OCI-LY1 (cell line): ENCODE data around the gene SOBP.

Experiments used
- H2AFZ ChIP-seq: fragments of 200-600 bp; sonication (generic), shearing (Covaris generic); 2 replicates; pipeline ENCODE4 v1.6.0; 2014; ENCODE audit warnings: antibody characterized with exemption, mild to moderate bottlenecking, low read length
- H3F3A ChIP-seq: fragments of 200-600 bp; sonication (generic), shearing (Covaris generic); 2 replicates; pipeline ENCODE4 v1.6.0; 2014; ENCODE audit warnings: mild to moderate bottlenecking, antibody characterized with exemption, low read length, moderate library complexity; ENCODE audit not compliant: insufficient read depth
- H3K27ac ChIP-seq: fragments of 200-600 bp; sonication (generic); 2 replicates; pipeline ENCODE4 v1.5.1; 2014; ENCODE audit warnings: low read length, mixed run types, mild to moderate bottlenecking, low read depth; ENCODE audit not compliant: poor library complexity, severe bottlenecking
- H3K27me3 ChIP-seq: fragments of 200-600 bp; sonication (generic); 2 replicates; pipeline ENCODE4 v1.6.0; 2014; ENCODE audit warnings: antibody characterized with exemption, mild to moderate bottlenecking, low read length, moderate library complexity; ENCODE audit not compliant: insufficient read depth
- H3K36me3 ChIP-seq: fragments of 200-600 bp; sonication (generic); 2 replicates; pipeline ENCODE4 v1.6.1; 2014; ENCODE audit warnings: mild to moderate bottlenecking, antibody characterized with exemption, low read length, moderate library complexity, mixed read lengths; ENCODE audit not compliant: insufficient read depth
- H3K4me1 ChIP-seq: fragments of 200-600 bp; sonication (generic); 2 replicates; pipeline ENCODE4 v1.5.1; 2014; ENCODE audit warnings: mild to moderate bottlenecking, low read length, moderate library complexity; ENCODE audit not compliant: insufficient read depth, severe bottlenecking
- H3K4me2 ChIP-seq: fragments of 200-600 bp; sonication (generic), shearing (Covaris generic); 2 replicates; pipeline ENCODE4 v1.6.1; 2014; ENCODE audit warnings: low read length
- H3K4me3 ChIP-seq: fragments of 200-600 bp; sonication (generic); 2 replicates; pipeline ENCODE4 v1.5.1; 2014; ENCODE audit warnings: low read length, low read depth, mild to moderate bottlenecking, mixed read lengths; ENCODE audit not compliant: poor library complexity, severe bottlenecking
- H3K79me2 ChIP-seq: fragments of 200-600 bp; shearing (Covaris generic); 2 replicates; pipeline ENCODE4 v1.6.1; 2016; ENCODE audit warnings: mixed run types, low read length, mixed read lengths; ENCODE audit not compliant: insufficient read depth
- H3K9ac ChIP-seq: fragments of 200-600 bp; sonication (generic), shearing (Covaris generic); 2 replicates; pipeline ENCODE4 v1.6.1; 2014; ENCODE audit warnings: mild to moderate bottlenecking, low read length, mixed read lengths
- H3K9me2 ChIP-seq: fragments of 200-600 bp; sonication (generic), shearing (Covaris generic); 2 replicates; pipeline ENCODE4 v1.6.1; 2014; ENCODE audit warnings: low read depth, mild to moderate bottlenecking, low read length, mixed read lengths
- H3K9me3 ChIP-seq: fragments of 200-600 bp; shearing (Covaris generic); 2 replicates; pipeline ENCODE4 v1.6.1; 2014; ENCODE audit warnings: low read length, mixed read lengths
- H4K20me1 ChIP-seq: fragments of 200-600 bp; sonication (generic), shearing (Covaris generic); 2 replicates; pipeline ENCODE4 v1.6.0; 2016; ENCODE audit warnings: mild to moderate bottlenecking, low read length; ENCODE audit not compliant: insufficient read depth
- EZH2 ChIP-seq: fragments of 200-600 bp; sonication (generic), shearing (Covaris generic); IDR thresholded peaks from 2 replicates; pipeline ENCODE4 v1.8.0; 2017; ENCODE audit warnings: borderline replicate concordance, mixed run types, mild to moderate bottlenecking, antibody characterized with exemption, low read length, moderate library complexity, mixed read lengths
- TF ChIP-seq, protein P1 (sequence below): fragments of 200-600 bp; sonication (generic), shearing (Covaris generic); IDR thresholded peaks from 2 replicates; pipeline ENCODE4 v1.5.1; 2017; ENCODE audit warnings: mild to moderate bottlenecking, antibody characterized with exemption, low read length, moderate library complexity, mixed read lengths

Gene SOBP

DNA sequence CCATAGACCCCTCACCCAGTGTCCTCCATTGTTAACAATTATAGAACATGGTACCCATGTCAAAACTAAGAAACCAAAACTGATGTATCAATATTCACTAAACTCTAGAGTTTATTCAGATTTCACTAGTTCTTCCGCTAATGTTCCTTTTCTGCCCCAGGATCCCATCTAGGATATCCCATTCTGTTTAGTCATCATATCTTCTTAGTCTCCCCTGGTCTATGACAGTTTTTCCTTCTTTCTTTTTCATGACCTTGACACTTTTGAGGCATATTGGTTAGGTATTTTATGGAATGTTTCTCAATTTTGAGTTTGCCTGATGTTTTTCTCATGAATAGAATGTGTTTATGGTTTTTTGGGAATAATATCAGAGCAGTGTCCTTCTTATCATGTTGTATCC is 187.5 kb downstream of the SOBP start:
- Histone ChIP-seq H3K9me3 (no peaks in the 10 kb centered on the region), H3K9ac (no peak overlapping the region), H3K9me2 (no peaks in the 10 kb centered on the region)

DNA sequence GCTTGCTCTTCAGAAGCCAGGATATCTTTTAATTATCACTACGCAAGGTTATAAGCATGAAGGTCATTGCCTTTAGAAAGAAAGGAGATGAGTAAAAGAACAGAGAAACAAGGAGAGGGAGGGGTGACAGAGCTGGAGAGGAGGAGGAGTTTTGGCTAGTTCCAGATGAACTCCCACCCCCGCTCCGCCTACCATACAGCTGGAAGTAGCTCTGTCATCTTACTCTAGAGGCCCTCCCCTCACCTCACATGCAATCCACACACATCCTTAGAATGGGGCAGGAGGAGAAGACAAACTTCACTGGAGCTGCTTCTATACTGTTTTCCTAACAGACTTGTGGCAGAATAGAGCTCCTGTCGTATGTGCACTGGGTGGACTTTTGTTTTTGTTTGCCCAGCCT is 189.5 kb downstream of the SOBP start:
- no peak overlapping the region for H2AFZ ChIP-seq
- TF ChIP-seq, protein P1, sequence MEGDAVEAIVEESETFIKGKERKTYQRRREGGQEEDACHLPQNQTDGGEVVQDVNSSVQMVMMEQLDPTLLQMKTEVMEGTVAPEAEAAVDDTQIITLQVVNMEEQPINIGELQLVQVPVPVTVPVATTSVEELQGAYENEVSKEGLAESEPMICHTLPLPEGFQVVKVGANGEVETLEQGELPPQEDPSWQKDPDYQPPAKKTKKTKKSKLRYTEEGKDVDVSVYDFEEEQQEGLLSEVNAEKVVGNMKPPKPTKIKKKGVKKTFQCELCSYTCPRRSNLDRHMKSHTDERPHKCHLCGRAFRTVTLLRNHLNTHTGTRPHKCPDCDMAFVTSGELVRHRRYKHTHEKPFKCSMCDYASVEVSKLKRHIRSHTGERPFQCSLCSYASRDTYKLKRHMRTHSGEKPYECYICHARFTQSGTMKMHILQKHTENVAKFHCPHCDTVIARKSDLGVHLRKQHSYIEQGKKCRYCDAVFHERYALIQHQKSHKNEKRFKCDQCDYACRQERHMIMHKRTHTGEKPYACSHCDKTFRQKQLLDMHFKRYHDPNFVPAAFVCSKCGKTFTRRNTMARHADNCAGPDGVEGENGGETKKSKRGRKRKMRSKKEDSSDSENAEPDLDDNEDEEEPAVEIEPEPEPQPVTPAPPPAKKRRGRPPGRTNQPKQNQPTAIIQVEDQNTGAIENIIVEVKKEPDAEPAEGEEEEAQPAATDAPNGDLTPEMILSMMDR, result no peak
- TF ChIP-seq EZH2, result no peak
- peaks cover 4% of the 10 kb centered on the region; the same call in 1 of the 2 replicates for H3K27me3 ChIP-seq
- no peaks in the 10 kb centered on the region; the same call in 1 of the 2 replicates for H3K36me3 ChIP-seq
- H3K4me1 ChIP-seq, result peaks cover 13% of the 10 kb centered on the region
- no peak overlapping the region for H3K27ac ChIP-seq
- H3K9ac ChIP-seq, result no peak overlapping the region
- peaks cover 6% of the 10 kb centered on the region; the same call in 1 of the 2 replicates for H3K9me3 ChIP-seq
- no peaks in the 10 kb centered on the region for H3K79me2 ChIP-seq
- no peak overlapping the region for H3K4me3 ChIP-seq
- H3F3A ChIP-seq, result no peaks in the 10 kb centered on the region
- no peak overlapping the region for H3K4me2 ChIP-seq
- H4K20me1 ChIP-seq, result no peaks in the 10 kb centered on the region
- no peaks in the 10 kb centered on the region for H3K9me2 ChIP-seq

More for the DNA sequence above, 187.5 kb downstream of the SOBP start:
- TF ChIP-seq, protein P1, result no peak
- no peak for TF ChIP-seq EZH2
- Histone ChIP-seq H3F3A (no peaks in the 10 kb centered on the region), H3K4me2 (no peak overlapping the region), H3K27me3 (peaks cover 4% of the 10 kb centered on the region; the same call in 1 of the 2 replicates), H3K4me1 (peaks cover 13% of the 10 kb centered on the region), H2AFZ (no peak overlapping the region), H3K36me3 (no peaks in the 10 kb centered on the region), H4K20me1 (no peaks in the 10 kb centered on the region), H3K27ac (no peak overlapping the region), H3K4me3 (no peak overlapping the region), H3K79me2 (no peaks in the 10 kb centered on the region)

DNA sequence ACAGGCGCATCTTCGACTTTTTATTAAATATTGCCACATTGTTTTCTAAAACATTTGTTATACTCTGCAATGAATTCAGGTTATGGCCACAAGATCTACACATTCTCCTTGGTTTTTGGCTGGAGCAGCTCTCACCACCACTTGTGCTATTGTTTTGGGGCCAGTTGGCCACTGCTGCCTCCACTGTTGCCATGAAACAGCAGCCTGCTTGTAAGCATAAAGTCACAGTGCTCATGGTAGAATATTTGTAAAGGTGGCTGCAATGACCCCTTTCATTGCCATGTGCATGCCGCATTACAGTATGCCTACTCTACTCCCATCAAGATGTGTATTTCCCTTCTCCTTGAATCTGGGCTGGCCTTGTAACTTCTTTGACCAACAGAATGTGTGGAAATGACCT is 192.8 kb downstream of the SOBP start:
- TF ChIP-seq EZH2, result no peak
- TF ChIP-seq, protein P1, result no peak
- Histone ChIP-seq H3K4me3 (no peak overlapping the region), H3K4me2 (no peak overlapping the region), H2AFZ (no peak overlapping the region), H3K9ac (no peak overlapping the region), H3K27me3 (peaks cover 4% of the 10 kb centered on the region; the same call in 1 of the 2 replicates), H3K4me1 (no peaks in the 10 kb centered on the region), H3K36me3 (no peaks in the 10 kb centered on the region; the same call in 1 of the 2 replicates), H4K20me1 (no peaks in the 10 kb centered on the region), H3K27ac (no peak overlapping the region), H3F3A (no peaks in the 10 kb centered on the region), H3K9me3 (peaks cover 6% of the 10 kb centered on the region; the same call in 1 of the 2 replicates), H3K9me2 (no peaks in the 10 kb centered on the region), H3K79me2 (no peaks in the 10 kb centered on the region)
